A204.1 (cell line): Measurements from ENCODE around the gene TMEM164.

Experiments used
- FAIRE-seq: peaks from 2 replicates; lab custom pipeline; 2012; peaks lifted over from hg19 to GRCh38; lab: Jason Lieb, UNC

The TMEM164 gene

GRCh38 chrX:110003167-110004156, 548 bp downstream of the TMEM164 start:
- FAIRE-seq, result no peak

GRCh38 chrX:110004215-110004614, 1.3 kb downstream of the TMEM164 start:
- FAIRE-seq, result no peak

GRCh38 chrX:110004731-110005369, 1.9 kb downstream of the TMEM164 start:
- no peak for FAIRE-seq

GRCh38 chrX:110006161-110006560, 3.2 kb downstream of the TMEM164 start:
- FAIRE-seq, result no peak

- no peak for FAIRE-seq
Observed at GRCh38 chrX:110006821-110007375, 4.0 kb downstream of the TMEM164 start.

- FAIRE-seq, result no peak
Observed at GRCh38 chrX:110008011-110008635, 5.2 kb downstream of the TMEM164 start.

- no peak for FAIRE-seq
Observed at GRCh38 chrX:110012818-110013485, 10.0 kb downstream of the TMEM164 start.

- FAIRE-seq, result no peak
Observed at GRCh38 chrX:110013968-110014367, 11.1 kb downstream of the TMEM164 start.

- no peak for FAIRE-seq
Observed at GRCh38 chrX:110015032-110015431, 12.1 kb downstream of the TMEM164 start.

GRCh38 chrX:110015915-110016314, 13.0 kb downstream of the TMEM164 start:
- no peak for FAIRE-seq

GRCh38 chrX:110020536-110020935, 17.6 kb downstream of the TMEM164 start:
- no peak for FAIRE-seq

GRCh38 chrX:110021258-110022022, 18.5 kb downstream of the TMEM164 start:
- FAIRE-seq, result no peak

- FAIRE-seq, result no peak
Observed at GRCh38 chrX:110022599-110023448, 19.9 kb downstream of the TMEM164 start.

- no peak for FAIRE-seq
Observed at GRCh38 chrX:110025395-110025794, 22.5 kb downstream of the TMEM164 start.

- no peak for FAIRE-seq
Observed at GRCh38 chrX:110026099-110026844, 23.4 kb downstream of the TMEM164 start.

GRCh38 chrX:110032534-110033147, 29.7 kb downstream of the TMEM164 start:
- no peak for FAIRE-seq

GRCh38 chrX:110034036-110034435, 31.1 kb downstream of the TMEM164 start:
- no peak for FAIRE-seq

- FAIRE-seq, result no peak
Observed at GRCh38 chrX:110036162-110037033, 33.5 kb downstream of the TMEM164 start.
